ENCODE measurements around the gene FRMD5.

The FRMD5 gene

DNA sequence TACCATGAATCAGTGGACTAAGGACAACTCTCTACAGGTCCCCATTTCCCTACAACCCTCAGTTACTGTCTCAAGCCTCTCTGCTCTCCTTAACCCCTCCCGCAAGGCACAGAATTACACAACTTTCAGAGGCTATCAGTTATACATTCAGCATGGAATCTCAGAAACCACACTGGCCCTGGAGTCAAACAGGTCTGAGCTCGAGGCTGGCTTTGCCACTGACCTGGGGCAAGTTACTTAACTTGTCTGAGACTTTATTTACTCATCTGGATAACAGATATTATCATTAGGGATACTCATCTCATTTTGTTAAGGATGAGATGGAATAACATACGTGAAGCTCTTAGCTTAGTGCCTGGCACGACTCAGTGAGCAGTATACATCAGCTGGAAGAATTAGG is 273.1 kb downstream of the FRMD5 start:
- H4K20me1 ChIP-seq, result no peaks in the 10 kb centered on the region
- H3K36me3 ChIP-seq, result no peaks in the 10 kb centered on the region
- no peak overlapping the region for H3K27ac ChIP-seq
- H3K9me3 ChIP-seq, result no peaks in the 10 kb centered on the region
- peaks cover 5% of the 10 kb centered on the region; the same call in 1 of the 2 replicates for H3K4me1 ChIP-seq
- H3K27me3 ChIP-seq, result no peaks in the 10 kb centered on the region
- no peak overlapping the region for H3K9ac ChIP-seq
- no peak for TF ChIP-seq Cebpa-rat (IDR thresholded peaks at IDR 0.05)
- no peak overlapping the region for H3K4me3 ChIP-seq
- H3K4me2 ChIP-seq, result no peak overlapping the region

GRCh38 chr15:43920815-43921214 is 274.3 kb downstream of the FRMD5 start:
- Histone ChIP-seq H4K20me1 (no peaks in the 10 kb centered on the region), H3K9ac (no peak overlapping the region), H3K9me3 (no peaks in the 10 kb centered on the region), H3K27me3 (no peaks in the 10 kb centered on the region), H3K27ac (no peak overlapping the region), H3K4me1 (peaks cover 5% of the 10 kb centered on the region; the same call in 1 of the 2 replicates), H3K4me2 (no peak overlapping the region), H3K36me3 (no peaks in the 10 kb centered on the region), H3K4me3 (no peak overlapping the region)
- TF ChIP-seq Cebpa-rat (IDR thresholded peaks at IDR 0.05), result no peak

GRCh38 chr15:43920254-43920600 is 274.8 kb downstream of the FRMD5 start:
- Histone ChIP-seq H3K9ac (no peak overlapping the region), H4K20me1 (no peaks in the 10 kb centered on the region), H3K27ac (no peak overlapping the region), H3K36me3 (no peaks in the 10 kb centered on the region), H3K4me1 (peaks cover 5% of the 10 kb centered on the region; the same call in 1 of the 2 replicates), H3K27me3 (no peaks in the 10 kb centered on the region), H3K9me3 (no peaks in the 10 kb centered on the region), H3K4me3 (no peak overlapping the region), H3K4me2 (no peak overlapping the region)
- no peak for TF ChIP-seq Cebpa-rat (IDR thresholded peaks at IDR 0.05)

GRCh38 chr15:43919540-43920253 is 275.4 kb downstream of the FRMD5 start:
- TF ChIP-seq Cebpa-rat (IDR thresholded peaks at IDR 0.05), result no peak
- H4K20me1 ChIP-seq, result no peaks in the 10 kb centered on the region
- no peaks in the 10 kb centered on the region for H3K36me3 ChIP-seq
- H3K9ac ChIP-seq, result no peak overlapping the region
- peaks cover 5% of the 10 kb centered on the region; the same call in 1 of the 2 replicates for H3K4me1 ChIP-seq
- no peak overlapping the region for H3K4me2 ChIP-seq
- no peak overlapping the region for H3K27ac ChIP-seq
- no peak overlapping the region for H3K4me3 ChIP-seq
- H3K27me3 ChIP-seq, result no peaks in the 10 kb centered on the region
- no peaks in the 10 kb centered on the region for H3K9me3 ChIP-seq

GRCh38 chr15:43918717-43919116 is 276.4 kb downstream of the FRMD5 start:
- Histone ChIP-seq H3K4me1 (peaks cover 5% of the 10 kb centered on the region; the same call in 1 of the 2 replicates), H3K4me3 (no peak overlapping the region), H3K4me2 (no peak overlapping the region), H3K36me3 (no peaks in the 10 kb centered on the region), H3K27ac (no peak overlapping the region), H4K20me1 (no peaks in the 10 kb centered on the region), H3K9ac (no peak overlapping the region), H3K9me3 (no peaks in the 10 kb centered on the region), H3K27me3 (no peaks in the 10 kb centered on the region)
- TF ChIP-seq Cebpa-rat (IDR thresholded peaks at IDR 0.05), result no peak

DNA sequence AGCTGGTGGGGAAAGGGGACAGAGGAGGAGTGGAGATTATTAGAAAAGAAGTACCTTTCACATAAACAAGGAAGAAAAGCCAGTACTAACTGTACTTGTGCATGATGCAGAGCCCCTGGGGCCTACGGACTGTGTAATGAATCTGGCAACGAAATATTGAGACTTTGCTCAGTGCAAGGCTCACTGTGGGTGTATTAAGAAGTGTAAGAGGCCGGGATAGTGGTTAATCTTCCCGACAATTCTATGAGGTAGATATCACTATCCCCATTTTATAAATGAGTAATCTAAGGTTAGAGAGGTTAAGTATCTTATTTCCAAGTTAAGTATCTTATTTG is 278.8 kb downstream of the FRMD5 start:
- H3K27me3 ChIP-seq, result no peaks in the 10 kb centered on the region
- H3K36me3 ChIP-seq, result no peaks in the 10 kb centered on the region
- no peak for TF ChIP-seq Cebpa-rat (IDR thresholded peaks at IDR 0.05)
- no peaks in the 10 kb centered on the region for H3K9me3 ChIP-seq
- no peaks in the 10 kb centered on the region for H4K20me1 ChIP-seq
- H3K4me2 ChIP-seq, result no peak overlapping the region
- H3K9ac ChIP-seq, result no peak overlapping the region
- peaks cover 5% of the 10 kb centered on the region; the same call in 1 of the 2 replicates for H3K4me1 ChIP-seq
- H3K27ac ChIP-seq, result no peak overlapping the region
- no peak overlapping the region for H3K4me3 ChIP-seq

DNA sequence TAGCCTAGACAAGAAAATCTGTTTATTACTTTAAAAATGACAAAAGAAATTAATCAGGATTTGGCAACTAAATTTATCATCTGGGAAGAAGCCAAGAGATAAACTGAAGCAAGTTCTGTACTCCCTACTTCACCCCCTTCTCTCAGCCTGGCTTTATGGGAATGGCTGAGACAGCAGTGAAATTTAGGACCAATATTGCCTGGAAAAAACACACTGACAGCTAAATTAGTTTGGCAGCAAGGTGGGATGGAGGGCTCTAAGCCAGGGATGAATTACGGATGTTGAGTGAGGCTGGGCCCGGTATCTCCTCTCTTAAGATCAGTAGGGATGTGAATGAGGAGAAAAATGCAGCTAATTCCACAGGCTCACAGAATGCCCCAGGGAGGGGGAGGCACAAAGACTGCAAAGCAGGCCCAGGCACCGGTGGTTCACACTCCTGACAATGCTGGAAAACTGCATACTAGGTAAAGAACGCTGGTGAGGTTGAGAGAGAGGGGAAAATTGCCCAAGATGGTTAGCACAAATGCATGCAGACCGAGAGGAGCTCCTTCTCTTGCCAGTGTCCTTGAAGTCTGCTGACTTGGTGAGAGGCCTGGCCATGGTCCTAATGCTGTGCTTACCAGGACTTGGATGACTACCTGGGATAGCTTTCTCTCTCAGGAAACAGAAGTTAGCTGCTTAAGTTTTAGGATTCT is 279.3 kb downstream of the FRMD5 start:
- Histone ChIP-seq H3K27ac (no peak overlapping the region), H3K4me2 (no peak overlapping the region), H3K4me3 (no peak overlapping the region)

GRCh38 chr15:43913941-43914340 is 281.1 kb downstream of the FRMD5 start:
- no peaks in the 10 kb centered on the region for H3K27me3 ChIP-seq
- H4K20me1 ChIP-seq, result no peaks in the 10 kb centered on the region
- no peak overlapping the region for H3K9ac ChIP-seq
- no peaks in the 10 kb centered on the region for H3K36me3 ChIP-seq
- H3K4me2 ChIP-seq, result no peak overlapping the region
- TF ChIP-seq Cebpa-rat (IDR thresholded peaks at IDR 0.05), result no peak
- no peak overlapping the region for H3K27ac ChIP-seq
- no peak overlapping the region for H3K4me3 ChIP-seq
- H3K9me3 ChIP-seq, result no peaks in the 10 kb centered on the region
- peaks cover 5% of the 10 kb centered on the region; the same call in 1 of the 2 replicates for H3K4me1 ChIP-seq

More for the DNA sequence above, 279.3 kb downstream of the FRMD5 start:
- no peak overlapping the region for H3K9ac ChIP-seq
- no peaks in the 10 kb centered on the region for H3K36me3 ChIP-seq
- no peak for TF ChIP-seq Cebpa-rat (IDR thresholded peaks at IDR 0.05)
- no peaks in the 10 kb centered on the region for H3K9me3 ChIP-seq
- H3K27me3 ChIP-seq, result no peaks in the 10 kb centered on the region
- H3K4me1 ChIP-seq, result peaks cover 5% of the 10 kb centered on the region; the same call in 1 of the 2 replicates
- H4K20me1 ChIP-seq, result no peaks in the 10 kb centered on the region

GRCh38 chr15:43913026-43913780 is 281.9 kb downstream of the FRMD5 start:
- no peak for TF ChIP-seq Cebpa-rat (IDR thresholded peaks at IDR 0.05)
- no peak overlapping the region for H3K27ac ChIP-seq
- H3K4me2 ChIP-seq, result no peak overlapping the region
- H3K9ac ChIP-seq, result no peak overlapping the region
- H3K27me3 ChIP-seq, result no peaks in the 10 kb centered on the region
- H4K20me1 ChIP-seq, result no peaks in the 10 kb centered on the region
- no peak overlapping the region for H3K4me3 ChIP-seq
- no peaks in the 10 kb centered on the region for H3K36me3 ChIP-seq
- H3K9me3 ChIP-seq, result no peaks in the 10 kb centered on the region
- H3K4me1 ChIP-seq, result peaks cover 5% of the 10 kb centered on the region; the same call in 1 of the 2 replicates

DNA sequence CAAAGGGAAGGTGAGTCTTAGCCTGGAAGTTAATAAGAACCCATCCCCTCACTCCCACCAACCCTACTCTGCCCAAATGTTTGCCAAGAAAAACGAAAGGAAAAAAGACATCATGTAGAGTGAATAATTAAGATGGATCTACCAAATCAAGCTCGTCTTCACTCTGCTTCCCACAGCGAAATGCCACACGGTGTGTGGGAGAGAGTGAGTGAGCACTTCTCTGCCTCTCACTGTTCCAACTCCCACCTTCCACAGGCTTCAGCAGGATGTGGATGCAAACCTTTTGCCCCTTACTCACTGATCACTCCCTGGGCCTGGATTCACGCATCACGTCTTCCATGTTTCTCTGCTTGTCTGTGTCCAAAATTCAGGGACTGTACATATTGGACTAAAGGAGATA is 282.9 kb downstream of the FRMD5 start:
- Histone ChIP-seq H3K27ac (no peak overlapping the region), H3K4me3 (no peak overlapping the region), H3K4me2 (no peak overlapping the region), H3K9me3 (no peaks in the 10 kb centered on the region), H3K4me1 (no peaks in the 10 kb centered on the region), H3K27me3 (no peaks in the 10 kb centered on the region), H3K36me3 (no peaks in the 10 kb centered on the region), H4K20me1 (no peaks in the 10 kb centered on the region), H3K9ac (no peak overlapping the region)
- no peak for TF ChIP-seq Cebpa-rat (IDR thresholded peaks at IDR 0.05)

Data from BLaER1 (cell line).